Ovary (tissue), 3 donors: ENCODE data around the gene PPP6R3.

ENCODE experiments used
- EP300 ChIP-seq: sonication (generic); formaldehyde crosslinking; IDR thresholded peaks from one replicate; pipeline ENCODE4 v1.6.1; 2017; ENCODE audit warnings: antibody characterized with exemption
- POLR2A ChIP-seq: fragments of 450-650 bp; IDR thresholded peaks from one replicate; pipeline ENCODE4 v1.6.1; 2017; ENCODE audit warnings: antibody characterized with exemption, mild to moderate bottlenecking, moderate library complexity
- TF ChIP-seq, protein P1 (sequence below), 3 donors: fragments of 450-650 bp in 2 of 3; fragments of 200-600 bp in 1 of 3; IDR thresholded peaks; one replicate each; pipeline versions ENCODE4 v1.5.1 to v1.8.0; 2016 to 2022; ENCODE audit warnings: antibody characterized with exemption in 3 of 3, mild to moderate bottlenecking in 1 of 3
- donor health status: DM: no; HTN: no; CAD: no.

DNA sequence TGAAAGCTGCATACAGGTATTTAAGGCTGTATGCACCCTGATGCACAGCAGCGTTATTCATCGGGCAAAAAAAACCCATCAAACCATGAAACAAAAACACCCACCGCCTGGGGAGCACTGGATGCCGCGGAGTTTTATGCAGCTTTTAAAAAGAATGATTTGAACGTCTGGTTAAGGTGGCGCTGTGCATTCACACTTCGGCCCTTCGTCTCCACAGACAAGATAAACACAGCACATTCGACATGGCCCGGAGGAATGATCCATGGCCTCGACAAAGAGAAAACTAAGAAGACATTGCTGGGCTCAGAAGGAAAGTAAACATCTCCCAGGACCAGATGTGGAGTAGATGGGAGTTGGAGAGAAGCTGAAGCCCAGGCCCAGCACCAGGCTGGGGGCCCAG, 183.0 kb downstream of the PPP6R3 start:
- TF ChIP-seq, protein P1, sequence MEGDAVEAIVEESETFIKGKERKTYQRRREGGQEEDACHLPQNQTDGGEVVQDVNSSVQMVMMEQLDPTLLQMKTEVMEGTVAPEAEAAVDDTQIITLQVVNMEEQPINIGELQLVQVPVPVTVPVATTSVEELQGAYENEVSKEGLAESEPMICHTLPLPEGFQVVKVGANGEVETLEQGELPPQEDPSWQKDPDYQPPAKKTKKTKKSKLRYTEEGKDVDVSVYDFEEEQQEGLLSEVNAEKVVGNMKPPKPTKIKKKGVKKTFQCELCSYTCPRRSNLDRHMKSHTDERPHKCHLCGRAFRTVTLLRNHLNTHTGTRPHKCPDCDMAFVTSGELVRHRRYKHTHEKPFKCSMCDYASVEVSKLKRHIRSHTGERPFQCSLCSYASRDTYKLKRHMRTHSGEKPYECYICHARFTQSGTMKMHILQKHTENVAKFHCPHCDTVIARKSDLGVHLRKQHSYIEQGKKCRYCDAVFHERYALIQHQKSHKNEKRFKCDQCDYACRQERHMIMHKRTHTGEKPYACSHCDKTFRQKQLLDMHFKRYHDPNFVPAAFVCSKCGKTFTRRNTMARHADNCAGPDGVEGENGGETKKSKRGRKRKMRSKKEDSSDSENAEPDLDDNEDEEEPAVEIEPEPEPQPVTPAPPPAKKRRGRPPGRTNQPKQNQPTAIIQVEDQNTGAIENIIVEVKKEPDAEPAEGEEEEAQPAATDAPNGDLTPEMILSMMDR (IDR thresholded peaks at IDR 0.05), result no peak
- TF ChIP-seq POLR2A, result no peak
- no peak for TF ChIP-seq EP300
